Choroid plexus epithelial cell (primary cell): ENCODE data around the gene COP1.

Experiments used
- DNase-seq: peaks from one replicate; pipeline ENCODE4 v3.0.0-alpha.2; 2010; ENCODE audit warnings: low read depth
- H3K4me3 ChIP-seq: 2 replicates; pipeline ENCODE4 v1.5.1; 2011; ENCODE audit warnings: low read depth, mild to moderate bottlenecking, control low read depth, low read length, moderate library complexity
- CTCF ChIP-seq: conservative IDR thresholded peaks from 2 replicates; pipeline ENCODE4 v1.5.1; 2011; ENCODE audit warnings: low read depth, mild to moderate bottlenecking, control low read depth, inconsistent platforms, low read length, moderate library complexity

Gene COP1

GRCh38 chr1:176198413-176198812 is 8.7 kb downstream of the COP1 start:
- H3K4me3 ChIP-seq: no peak overlapping the region
- no peak for TF ChIP-seq CTCF
- DNase-seq: no peak

DNA sequence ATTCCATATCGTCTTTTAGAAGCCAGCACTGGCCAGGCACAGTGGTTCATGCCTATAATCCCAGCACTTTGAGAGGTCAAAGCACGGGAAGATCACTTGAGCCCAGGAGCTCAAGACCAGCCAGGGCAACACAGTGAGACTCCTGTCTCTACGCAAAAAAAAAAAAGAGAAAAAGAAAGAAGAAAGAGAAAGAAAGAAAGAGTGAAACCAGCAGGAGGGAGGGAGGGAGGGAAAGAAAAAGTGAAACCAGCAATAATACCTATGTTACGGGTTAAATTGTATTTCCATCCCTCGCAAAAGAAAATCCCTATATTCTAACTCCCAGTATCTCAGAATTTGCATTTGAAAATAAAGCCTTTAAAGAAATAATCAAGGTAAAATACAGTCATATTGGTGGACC is 10.4 kb downstream of the COP1 start:
- H3K4me3 ChIP-seq: no peak overlapping the region
- DNase-seq: no peak
- no peak for TF ChIP-seq CTCF

DNA sequence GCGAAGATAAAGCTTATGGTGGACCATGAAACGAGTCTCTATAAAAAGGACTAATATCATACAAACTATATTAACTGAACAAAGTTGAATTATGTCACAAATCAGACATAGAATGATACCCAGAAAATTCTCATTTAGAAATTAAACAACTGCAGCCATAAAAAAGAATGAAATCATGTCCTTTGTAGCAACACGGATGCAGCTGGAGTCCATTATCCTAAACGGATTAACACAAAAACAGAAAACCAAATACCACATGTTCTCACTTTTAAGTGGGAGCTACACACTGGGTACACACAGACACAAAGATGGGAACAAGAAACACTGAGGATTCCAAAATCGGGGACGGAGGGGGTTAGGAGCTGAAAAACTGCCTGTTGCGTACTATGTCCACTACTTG is 11.5 kb downstream of the COP1 start:
- DNase-seq: no peak
- TF ChIP-seq CTCF: no peak

DNA sequence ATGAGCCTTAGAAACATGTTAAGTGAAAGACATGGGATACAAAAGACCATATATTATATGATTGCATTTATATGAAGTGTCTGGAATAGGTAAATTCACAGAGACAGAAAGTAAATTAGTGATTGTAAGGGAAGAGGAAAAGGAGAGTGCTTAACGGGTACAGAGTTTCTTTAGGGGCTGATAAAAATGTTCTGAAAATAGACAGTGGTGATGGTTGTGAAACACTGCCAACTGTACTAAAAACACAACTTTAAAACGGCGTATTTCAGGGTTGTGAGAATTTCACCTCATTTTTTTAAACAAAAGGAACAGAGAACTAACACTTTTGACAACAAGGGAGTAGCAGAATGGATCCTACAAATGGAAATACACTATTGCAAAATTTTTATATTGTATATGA is 13.4 kb downstream of the COP1 start:
- no peak for DNase-seq
- no peak for TF ChIP-seq CTCF
- H3K4me3 ChIP-seq: no peak overlapping the region

More for the DNA sequence above, 11.5 kb downstream of the COP1 start:
- H3K4me3 ChIP-seq: no peak overlapping the region

DNA sequence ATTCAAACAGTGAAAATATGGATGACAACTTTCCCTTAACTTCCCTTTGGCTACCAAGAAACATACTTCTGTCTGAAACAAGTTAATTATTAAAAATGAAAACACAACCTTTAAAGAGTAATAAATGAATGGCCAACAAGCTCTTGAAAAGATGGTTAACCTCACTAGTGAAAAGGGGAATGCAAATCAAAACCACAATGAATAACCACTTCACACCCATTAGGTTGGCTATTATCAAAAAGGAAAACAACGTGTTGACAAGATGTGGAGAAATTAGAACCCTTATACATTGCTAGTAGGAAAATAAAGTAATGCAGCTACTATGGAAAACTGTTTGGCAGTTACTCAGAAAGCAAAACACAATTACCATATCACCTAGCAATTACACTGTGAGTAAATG is 14.1 kb downstream of the COP1 start:
- TF ChIP-seq CTCF: no peak
- no peak overlapping the region for H3K4me3 ChIP-seq
- no peak for DNase-seq

GRCh38 chr1:176188604-176189003 is 18.5 kb downstream of the COP1 start:
- H3K4me3 ChIP-seq: no peak overlapping the region
- DNase-seq: no peak
- TF ChIP-seq CTCF: no peak

DNA sequence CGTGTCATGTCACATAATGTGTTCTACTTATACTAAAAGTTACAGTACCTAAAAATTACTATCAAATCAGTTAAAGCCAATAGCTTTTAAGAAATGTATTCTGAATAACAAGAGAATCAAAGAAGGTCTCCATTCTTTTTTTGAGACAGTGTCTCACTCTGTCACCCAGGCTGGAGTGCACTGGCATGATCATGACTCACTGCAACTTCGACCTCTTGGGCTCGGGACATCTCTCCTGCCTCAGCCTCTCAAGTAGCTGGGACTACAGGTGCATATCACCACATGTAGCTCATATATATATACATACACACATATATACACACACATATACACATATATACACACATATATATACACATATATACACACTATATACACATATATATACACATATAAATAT is 20.1 kb downstream of the COP1 start:
- no peak overlapping the region for H3K4me3 ChIP-seq
- DNase-seq: no peak
- no peak for TF ChIP-seq CTCF
